Skeletal muscle tissue (tissue), 4 donors: Measurements from ENCODE around the gene UBE2D2. TPM values are rescaled to one million over a fixed set of nuclear protein-coding genes. Genes with fewer than 3 reads are reported as not detected.
A peak's percentile ranks its signal among the peaks of the same experiment; 100 is the strongest.

Experiments used
- H3K27ac ChIP-seq: one replicate; pipeline ENCODE4 v1.7.0; 2013; ENCODE audit warnings: mild to moderate bottlenecking, low read depth, low read length, inconsistent platforms
- H3K27me3 ChIP-seq, 3 donors: one replicate each; pipeline ENCODE4 v1.7.0; 2013; ENCODE audit warnings: low read length in 3 of 3; ENCODE audit not compliant: control insufficient read depth in 3 of 3, insufficient read depth in 3 of 3
- H3K36me3 ChIP-seq, 3 donors: one replicate each; pipeline ENCODE4 v1.7.0; 2013; ENCODE audit warnings: low read length in 3 of 3; ENCODE audit not compliant: control insufficient read depth in 3 of 3, insufficient read depth in 3 of 3
- H3K4me1 ChIP-seq, 3 donors: one replicate each; pipeline ENCODE4 v1.7.0; 2013; ENCODE audit warnings: low read length in 3 of 3, mild to moderate bottlenecking in 3 of 3; ENCODE audit not compliant: control insufficient read depth in 3 of 3, insufficient read depth in 3 of 3
- H3K4me3 ChIP-seq, 3 donors: one replicate each; pipeline ENCODE4 v1.7.0; 2013; ENCODE audit warnings: low read length in 3 of 3
- H3K9ac ChIP-seq, 3 donors: one replicate each; pipeline ENCODE4 v1.7.0; 2013; ENCODE audit warnings: low read length in 3 of 3, mild to moderate bottlenecking in 3 of 3, moderate library complexity in 2 of 3, low read depth in 1 of 3
- H3K9me3 ChIP-seq, 3 donors: one replicate each; pipeline ENCODE4 v1.7.0; 2013; ENCODE audit warnings: low read length in 3 of 3; ENCODE audit not compliant: control insufficient read depth in 3 of 3
- total RNA-seq: library from RNA; depleted of rRNA; stranded (reverse); fragments of >200 nt; gene quantifications from one replicate; pipeline ENCODE4 v1.2.3, GENCODE V29; 2014
- donor health status: Osteomylitis.

The UBE2D2 gene
- total RNA-seq, 1 donor from 2014 or later, result 81.9 TPM

GRCh38 chr5:139633295-139634027, 72.3 kb downstream of the UBE2D2 start:
- Histone ChIP-seq H3K9me3 (no peaks in the 10 kb centered on the region), H3K4me1 (peaks cover 28 to 38% (median 35%) of the 10 kb centered on the region in 3 donors), H3K36me3 (peaks cover 0 to 5% (median 2%) of the 10 kb centered on the region in 3 donors), H3K27me3 (no peaks in the 10 kb centered on the region), H3K27ac (no peak overlapping the region), H3K4me3 (no peak overlapping the region), H3K9ac (peak overlapping the region in 1 of 3 donors; percentile 64)

GRCh38 chr5:139634028-139634325, 72.8 kb downstream of the UBE2D2 start:
- H3K9me3 ChIP-seq, result no peaks in the 10 kb centered on the region
- peaks cover 34 to 43% (median 40%) of the 10 kb centered on the region in 3 donors for H3K4me1 ChIP-seq
- H3K4me3 ChIP-seq, result no peak overlapping the region
- no peak overlapping the region for H3K27ac ChIP-seq
- no peak overlapping the region for H3K9ac ChIP-seq
- H3K36me3 ChIP-seq, result peaks cover 0 to 5% (median 2%) of the 10 kb centered on the region in 3 donors
- H3K27me3 ChIP-seq, result no peaks in the 10 kb centered on the region

- Histone ChIP-seq H3K9me3 (no peaks in the 10 kb centered on the region), H3K4me3 (no peak overlapping the region), H3K36me3 (peaks cover 0 to 5% (median 0%) of the 10 kb centered on the region in 3 donors), H3K4me1 (peaks cover 39 to 48% (median 46%) of the 10 kb centered on the region in 3 donors), H3K27ac (no peak overlapping the region), H3K9ac (peak overlapping the region in 1 of 3 donors; percentile 3), H3K27me3 (no peaks in the 10 kb centered on the region)
These were observed 73.4 kb downstream of the UBE2D2 start for GRCh38 chr5:139634541-139634940.

GRCh38 chr5:139635191-139635590, 74.1 kb downstream of the UBE2D2 start:
- Histone ChIP-seq H3K4me1 (peaks cover 46 to 55% (median 52%) of the 10 kb centered on the region in 3 donors), H3K9me3 (no peaks in the 10 kb centered on the region), H3K4me3 (no peak overlapping the region), H3K9ac (peak overlapping the region in 1 of 3 donors; percentile 45), H3K27me3 (no peaks in the 10 kb centered on the region), H3K27ac (peak overlapping the region; percentile 98), H3K36me3 (peaks cover 0 to 5% (median 0%) of the 10 kb centered on the region in 3 donors)

- Histone ChIP-seq H3K9me3 (no peaks in the 10 kb centered on the region), H3K4me1 (peaks cover 51 to 60% (median 57%) of the 10 kb centered on the region in 3 donors), H3K27ac (peak overlapping the region; percentile 98), H3K27me3 (no peaks in the 10 kb centered on the region), H3K4me3 (no peak overlapping the region), H3K36me3 (peaks cover 0 to 5% (median 0%) of the 10 kb centered on the region in 3 donors), H3K9ac (peak overlapping the region; percentile 44 to 78 (median 57))
These were observed 74.6 kb downstream of the UBE2D2 start for GRCh38 chr5:139635606-139636206.

- Histone ChIP-seq H3K27me3 (no peaks in the 10 kb centered on the region), H3K4me1 (peaks cover 56 to 66% (median 63%) of the 10 kb centered on the region in 3 donors), H3K27ac (peak overlapping the region; percentile 98), H3K9me3 (no peaks in the 10 kb centered on the region), H3K36me3 (peaks cover 0 to 5% (median 0%) of the 10 kb centered on the region in 3 donors), H3K9ac (peak overlapping the region; percentile 44 to 78 (median 57)), H3K4me3 (peak overlapping the region; percentile 1 to 64 (median 7))
These were observed 75.2 kb downstream of the UBE2D2 start for GRCh38 chr5:139636207-139636792.

- Histone ChIP-seq H3K4me1 (peaks cover 63 to 73% (median 70%) of the 10 kb centered on the region in 3 donors), H3K27ac (peak overlapping the region; percentile 98), H3K36me3 (peaks cover 0 to 3% (median 0%) of the 10 kb centered on the region in 3 donors), H3K9ac (peak overlapping the region; percentile 62 to 78 (median 67)), H3K27me3 (no peaks in the 10 kb centered on the region), H3K9me3 (no peaks in the 10 kb centered on the region), H3K4me3 (peak overlapping the region; percentile 64 to 83 (median 64))
These were observed 75.9 kb downstream of the UBE2D2 start for GRCh38 chr5:139636975-139637408.

- Histone ChIP-seq H3K36me3 (no peaks in the 10 kb centered on the region), H3K27me3 (no peaks in the 10 kb centered on the region), H3K27ac (peak overlapping the region; percentile 98), H3K4me3 (peak overlapping the region; percentile 64 to 83 (median 74)), H3K9me3 (no peaks in the 10 kb centered on the region), H3K4me1 (peaks cover 67 to 77% (median 76%) of the 10 kb centered on the region in 3 donors), H3K9ac (peak overlapping the region; percentile 79 to 95 (median 95))
These were observed 76.4 kb downstream of the UBE2D2 start for GRCh38 chr5:139637438-139638089.

GRCh38 chr5:139638090-139638735, 77.1 kb downstream of the UBE2D2 start:
- Histone ChIP-seq H3K4me3 (peak overlapping the region; percentile 64 to 83 (median 74)), H3K9ac (peak overlapping the region; percentile 79 to 95 (median 95)), H3K9me3 (no peaks in the 10 kb centered on the region), H3K27me3 (no peaks in the 10 kb centered on the region), H3K27ac (peak overlapping the region; percentile 98), H3K36me3 (no peaks in the 10 kb centered on the region), H3K4me1 (peaks cover 71 to 82% (median 82%) of the 10 kb centered on the region in 3 donors)
